KBM-7 (cell line): ENCODE results near the gene HOXB4.

ENCODE experiments used
- DNase-seq: peaks from one replicate; pipeline ENCODE4 v3.0.0-alpha.2; 2015
- in situ Hi-C: fragments of 300-500 bp; cut with MboI; formaldehyde crosslinking; loops from 2 replicates; pipeline ENCODE4 v1.14.3; 2020; ENCODE audit warnings: low sequenced_read_pairs, low pct_unique_long_range_greater_than_20kb, mixed read lengths

HOXB4 gene

GRCh38 chr17:48592057-48592514, 13.9 kb upstream of the HOXB4 start:
- in situ Hi-C loops: no loop called here
- DNase-seq: no peak

- in situ Hi-C loops: no loop called here
These were observed 13.3 kb upstream of the HOXB4 start for GRCh38 chr17:48591255-48592056.

GRCh38 chr17:48590607-48591161, 12.5 kb upstream of the HOXB4 start:
- DNase-seq: no peak
- in situ Hi-C loops: no loop called here

More at GRCh38 chr17:48591255-48592056, 13.3 kb upstream of the HOXB4 start:
- no peak for DNase-seq

GRCh38 chr17:48589831-48590606, 11.9 kb upstream of the HOXB4 start, which contains the start of gene HOXB3:
TSS of gene HOXB3 (minus strand) at chr17:48590241. CDS start at chr17:48552474, 37,767 bp downstream.
- in situ Hi-C loops: no loop called here
- no peak for DNase-seq

GRCh38 chr17:48589060-48589830, 11.1 kb upstream of the HOXB4 start:
- in situ Hi-C loops: no loop called here
- no peak for DNase-seq

GRCh38 chr17:48588528-48588927, 10.4 kb upstream of the HOXB4 start:
- no peak for DNase-seq
- in situ Hi-C loops: no loop called here

GRCh38 chr17:48588074-48588415, 9.9 kb upstream of the HOXB4 start:
- DNase-seq: no peak
- in situ Hi-C loops: no loop called here

- peak; percentile 55 for DNase-seq
- in situ Hi-C loops: no loop called here
These were observed 9.3 kb upstream of the HOXB4 start for GRCh38 chr17:48587276-48588073.

GRCh38 chr17:48586355-48587258, 8.5 kb upstream of the HOXB4 start:
- no peak for DNase-seq
- in situ Hi-C loops: no loop called here

GRCh38 chr17:48584223-48584741, 6.1 kb upstream of the HOXB4 start:
- DNase-seq: no peak
- in situ Hi-C loops: no loop called here

- in situ Hi-C loops: no loop called here
- DNase-seq: no peak
These were observed 5.6 kb upstream of the HOXB4 start for GRCh38 chr17:48583708-48584222.

- no peak for DNase-seq
- in situ Hi-C loops: no loop called here
These were observed 4.6 kb upstream of the HOXB4 start for GRCh38 chr17:48582750-48583069.

- in situ Hi-C loops: no loop called here
- no peak for DNase-seq
These were observed 1.8 kb upstream of the HOXB4 start for GRCh38 chr17:48579760-48580554.

GRCh38 chr17:48579471-48579759, 1.3 kb upstream of the HOXB4 start:
- in situ Hi-C loops: no loop called here
- DNase-seq: no peak

GRCh38 chr17:48578616-48579470, 693 bp upstream of the HOXB4 start:
- DNase-seq: peak; percentile 49
- in situ Hi-C loops: no loop called here

GRCh38 chr17:48577330-48577945, 712 bp downstream of the HOXB4 start:
- DNase-seq: peak; percentile 48
- in situ Hi-C loops: no loop called here
